GM18867 (cell line): ENCODE measurements around the gene BCCIP.

ENCODE experiments used
- ATAC-seq: cut with Tn5 transposase; IDR thresholded peaks from one replicate; pipeline ENCODE4 v1.9.1; 2021; ENCODE audit warnings: mild to moderate bottlenecking, moderate library complexity; ENCODE audit not compliant: unreplicated experiment

BCCIP gene

GRCh38 chr10:125883211-125883610 lies 59.9 kb downstream of the BCCIP start:
- ATAC-seq: no peak
